HCT116 (cell line): ENCODE data around the gene RALGPS1. TPM values are rescaled to one million over a fixed set of nuclear protein-coding genes. Genes with fewer than 3 reads are reported as not detected.

ENCODE experiments used
- ATAC-seq: fragments of 200-7000 bp; cut with Tn5 transposase; 2 replicates; pipeline ENCODE4 v1.9.1; 2020; ENCODE audit warnings: mild to moderate bottlenecking, moderate library complexity
- BruUV-seq: library from RNA; stranded (reverse); fragments of 400-500 nt; replicated peaks from 2 replicates; lab custom pipeline; 2021; lab: Mats Ljungman, UMichigan
- CTCF ChIA-PET: fragments of 300-600 bp; sonication (Branson Sonifier 250); formaldehyde crosslinking; loops from one replicate; lab custom pipeline; 2021; ENCODE audit warnings: antibody characterized with exemption; lab: Charles Lee
- POLR2A ChIA-PET: fragments of 300-600, 350-600 bp; sonication (Branson Sonifier 250); formaldehyde crosslinking; loops from one replicate; lab custom pipeline; 2021; ENCODE audit warnings: antibody characterized with exemption; lab: Charles Lee
- RAD21 ChIA-PET, 2 experiments: fragments of 300-600 bp; sonication (Branson Sonifier 250); formaldehyde crosslinking; loops; one replicate each; lab custom pipeline; 2023; ENCODE audit warnings: low total read pairs in 2 of 2; ENCODE audit not compliant: uncharacterized antibody in 2 of 2, unreplicated experiment in 2 of 2, low non-redundant PET in 1 of 2; lab: Charles Lee
- DNase-seq: peaks from one replicate; pipeline ENCODE4 v3.0.0-alpha.2; 2010; ENCODE audit warnings: low read depth, low spot score
- H2AFZ ChIP-seq: fragments of 200-600 bp; shearing (Covaris generic), sonication (generic); 2 replicates; pipeline ENCODE4 v1.6.1; 2017; ENCODE audit warnings: low read depth, mixed run types, mixed read lengths, antibody characterized with exemption, low read length; ENCODE audit not compliant: poor library complexity, severe bottlenecking
- H3K27ac ChIP-seq: 2 replicates; pipeline ENCODE4 v1.5.1; 2012; ENCODE audit warnings: low read depth, low read length
- H3K27me3 ChIP-seq: fragments of 200-600 bp; sonication (generic); 2 replicates; pipeline ENCODE4 v1.6.1; 2016; ENCODE audit warnings: mixed run types, low read length, mixed read lengths; ENCODE audit not compliant: insufficient read depth
- H3K36me3 ChIP-seq, 2 experiments: fragments of 200-500 bp in 1 of 2; fragments of 200-600 bp in 1 of 2; sonication (Bioruptor generic) in 1 of 2; sonication (generic) in 1 of 2; 2 replicates each; pipeline versions ENCODE4 v1.5.1 to v1.6.1; 2014 to 2016; ENCODE audit warnings: low read length in 2 of 2, inconsistent platforms in 1 of 2, mixed read lengths in 1 of 2, mixed run types in 1 of 2; ENCODE audit not compliant: insufficient read depth in 2 of 2, control insufficient read depth in 1 of 2
- H3K4me1 ChIP-seq, 2 experiments: fragments of 200-600 bp in 1 of 2; sonication (generic) in 1 of 2; 2 replicates each; pipeline versions ENCODE4 v1.5.1 to v1.6.1; 2012 to 2017; ENCODE audit warnings: low read length in 2 of 2, inconsistent platforms in 1 of 2, mild to moderate bottlenecking in 1 of 2, mixed read lengths in 1 of 2, mixed run types in 1 of 2, moderate library complexity in 1 of 2; ENCODE audit not compliant: insufficient read depth in 2 of 2, control insufficient read depth in 1 of 2
- H3K4me2 ChIP-seq: fragments of 200-600 bp; sonication (generic); 2 replicates; pipeline ENCODE4 v1.6.1; 2017; ENCODE audit warnings: mixed run types, low read length, mixed read lengths
- H3K4me3 ChIP-seq, 2 experiments: fragments of 200-600 bp in 1 of 2; sonication (generic) in 1 of 2; replicated peaks in 1 of 2; 2 replicates each; pipeline ENCODE4 v1.5.1; 2011 to 2016; ENCODE audit warnings: low read length in 2 of 2, control low read depth in 1 of 2, low read depth in 1 of 2, mild to moderate bottlenecking in 1 of 2, mixed read lengths in 1 of 2, mixed run types in 1 of 2
- H3K79me2 ChIP-seq: fragments of 200-600 bp; sonication (generic); 2 replicates; pipeline ENCODE4 v1.6.1; 2017; ENCODE audit warnings: mild to moderate bottlenecking, mixed run types, low read length, moderate library complexity, mixed read lengths; ENCODE audit not compliant: insufficient read depth
- H3K9ac ChIP-seq: fragments of 200-600 bp; sonication (generic); 2 replicates; pipeline ENCODE4 v1.6.1; 2016; ENCODE audit warnings: low read length, mixed read lengths
- H3K9me2 ChIP-seq: fragments of 200-600 bp; sonication (generic), shearing (Covaris generic); 2 replicates; pipeline ENCODE4 v1.6.1; 2017; ENCODE audit warnings: mixed run types, mild to moderate bottlenecking, moderate library complexity; ENCODE audit not compliant: insufficient read depth
- H3K9me3 ChIP-seq, 2 experiments: fragments of 200-500 bp in 1 of 2; fragments of 200-600 bp in 1 of 2; sonication (Bioruptor generic) in 1 of 2; sonication (generic) in 1 of 2; 2 replicates each; pipeline ENCODE4 v1.6.1; 2014 to 2017; ENCODE audit warnings: low read length in 2 of 2, mixed read lengths in 2 of 2, inconsistent platforms in 1 of 2, low read depth in 1 of 2, mild to moderate bottlenecking in 1 of 2, mixed run types in 1 of 2, moderate library complexity in 1 of 2; ENCODE audit not compliant: control insufficient read depth in 1 of 2, insufficient read depth in 1 of 2
- H4K20me1 ChIP-seq: fragments of 200-600 bp; sonication (generic), shearing (Covaris generic); 2 replicates; pipeline ENCODE4 v1.6.1; 2017; ENCODE audit warnings: mixed run types, mild to moderate bottlenecking, moderate library complexity; ENCODE audit not compliant: insufficient read depth
- CBX3 ChIP-seq: IDR thresholded peaks from 2 replicates; pipeline ENCODE4 v1.6.1; 2012; ENCODE audit warnings: low read depth
- CTCF ChIP-seq, 3 experiments: fragments of 200-600 bp in 1 of 3; sonication (generic) in 1 of 3; IDR thresholded peaks in 2 of 3; conservative IDR thresholded peaks in 1 of 3; 2 replicates each; pipeline ENCODE4 v1.5.1; 2012 to 2017; ENCODE audit warnings: low read depth in 2 of 3, low read length in 2 of 3, antibody characterized with exemption in 1 of 3, borderline replicate concordance in 1 of 3, control low read depth in 1 of 3, mild to moderate bottlenecking in 1 of 3, mixed read lengths in 1 of 3, mixed run types in 1 of 3, moderate library complexity in 1 of 3; ENCODE audit not compliant: insufficient read depth in 1 of 3
- ELF1 ChIP-seq: IDR thresholded peaks from 2 replicates; pipeline ENCODE4 v1.6.1; 2012; ENCODE audit warnings: low read depth, borderline replicate concordance
- EZH2 ChIP-seq: fragments of 200-600 bp; sonication (generic); IDR thresholded peaks from 2 replicates; pipeline ENCODE4 v1.6.1; 2017; ENCODE audit warnings: antibody characterized with exemption, mixed run types
- JUND ChIP-seq: IDR thresholded peaks from 2 replicates; pipeline ENCODE4 v1.6.1; 2012
- MAX ChIP-seq: IDR thresholded peaks from 2 replicates; pipeline ENCODE4 v1.6.1; 2012
- RAD21 ChIP-seq: IDR thresholded peaks from 2 replicates; pipeline ENCODE4 v1.6.1; 2012; ENCODE audit warnings: low read depth, mild to moderate bottlenecking
- SRF ChIP-seq: IDR thresholded peaks from 2 replicates; pipeline ENCODE4 v1.6.1; 2012; ENCODE audit warnings: low read depth
- TCF7L2 ChIP-seq: IDR thresholded peaks from 2 replicates; pipeline ENCODE4 v1.7.0; 2011; ENCODE audit warnings: borderline replicate concordance, inconsistent platforms; ENCODE audit not compliant: insufficient read depth, insufficient read length; ENCODE audit errors: extremely low read depth
- ZNF274 ChIP-seq: fragments of 200-500 bp; sonication (Bioruptor generic); IDR thresholded peaks from 2 replicates; pipeline ENCODE4 v1.6.1; 2014; ENCODE audit warnings: mild to moderate bottlenecking, low read depth, low read length, inconsistent platforms
- intact Hi-C: fragments of 100-400 bp; cut with micrococcal nuclease; formaldehyde crosslinking; loops from 2 replicates; pipeline ENCODE4 v1.10.0; 2022
- total RNA-seq: library from RNA; stranded (reverse); gene quantifications from one replicate; pipeline ENCODE4 v1.2.1, GENCODE V29; 2021; ENCODE audit not compliant: unreplicated experiment
- TF ChIP-seq, protein P1 (sequence below): IDR thresholded peaks from 2 replicates; pipeline ENCODE4 v1.6.1; 2011; ENCODE audit warnings: mild to moderate bottlenecking, low read length, moderate library complexity; ENCODE audit not compliant: insufficient replicate concordance; ENCODE audit errors: extremely low read depth

The RALGPS1 gene
- total RNA-seq, 1 experiment from 2014 or later = 7.6 TPM

DNA sequence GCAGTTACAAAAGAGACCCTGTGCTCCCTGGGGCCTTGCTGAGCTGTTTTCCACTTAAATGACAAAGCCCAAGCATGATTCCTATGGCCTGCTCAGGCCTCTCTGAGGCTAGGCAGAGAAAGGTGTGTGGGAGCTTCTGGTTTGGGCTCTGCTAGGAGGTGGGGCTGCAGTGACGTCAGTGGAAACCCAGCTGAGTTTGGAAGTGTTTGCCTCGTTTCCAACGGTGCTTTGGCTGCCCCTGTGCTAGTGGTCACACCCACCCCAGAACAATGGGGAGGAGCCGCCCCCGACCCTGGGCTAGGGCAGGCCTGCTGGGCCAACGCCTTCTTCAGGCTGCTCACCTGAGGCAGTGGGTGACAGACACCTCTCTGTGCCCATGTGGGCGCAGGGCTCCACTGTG, 197.5 kb downstream of the RALGPS1 start (continued):
- TF ChIP-seq, protein P1, sequence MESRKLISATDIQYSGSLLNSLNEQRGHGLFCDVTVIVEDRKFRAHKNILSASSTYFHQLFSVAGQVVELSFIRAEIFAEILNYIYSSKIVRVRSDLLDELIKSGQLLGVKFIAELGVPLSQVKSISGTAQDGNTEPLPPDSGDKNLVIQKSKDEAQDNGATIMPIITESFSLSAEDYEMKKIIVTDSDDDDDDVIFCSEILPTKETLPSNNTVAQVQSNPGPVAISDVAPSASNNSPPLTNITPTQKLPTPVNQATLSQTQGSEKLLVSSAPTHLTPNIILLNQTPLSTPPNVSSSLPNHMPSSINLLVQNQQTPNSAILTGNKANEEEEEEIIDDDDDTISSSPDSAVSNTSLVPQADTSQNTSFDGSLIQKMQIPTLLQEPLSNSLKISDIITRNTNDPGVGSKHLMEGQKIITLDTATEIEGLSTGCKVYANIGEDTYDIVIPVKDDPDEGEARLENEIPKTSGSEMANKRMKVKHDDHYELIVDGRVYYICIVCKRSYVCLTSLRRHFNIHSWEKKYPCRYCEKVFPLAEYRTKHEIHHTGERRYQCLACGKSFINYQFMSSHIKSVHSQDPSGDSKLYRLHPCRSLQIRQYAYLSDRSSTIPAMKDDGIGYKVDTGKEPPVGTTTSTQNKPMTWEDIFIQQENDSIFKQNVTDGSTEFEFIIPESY = no peak
- TF ChIP-seq JUND = no peak
- no peak for TF ChIP-seq SRF
- TF ChIP-seq CBX3 = no peak
- TF ChIP-seq RAD21 = no peak
- no peak for TF ChIP-seq EZH2
- no peak for TF ChIP-seq ELF1
- TF ChIP-seq, all 23 proteins: peak for 0

GRCh38 chr9:127112735-127113161, 198.2 kb downstream of the RALGPS1 start:
- POLR2A ChIA-PET = no interaction called here
- Histone ChIP-seq H3K27me3 (no peaks in the 10 kb centered on the region), H3K27ac (no peak overlapping the region), H3K79me2 (no peaks in the 10 kb centered on the region), H3K4me3 (no peak overlapping the region), H3K36me3 (no peaks in the 10 kb centered on the region), H2AFZ (no peak overlapping the region), H3K9me3 (no peaks in the 10 kb centered on the region), H3K4me2 (0 out of 2 replicates have a peak overlapping the region, but pooled peaks have one; percentile 21), H4K20me1 (no peaks in the 10 kb centered on the region), H3K4me1 (peaks cover 2 to 20% of the 10 kb centered on the region in 2 experiments; a peak in 1 of 4 replicates), H3K9me2 (no peaks in the 10 kb centered on the region), H3K9ac (no peak overlapping the region)
- ATAC-seq (no peak), DNase-seq (no peak)
- intact Hi-C loops = no loop called here
- TF ChIP-seq RAD21 = no peak
- TF ChIP-seq TCF7L2 = no peak
- TF ChIP-seq EZH2 = no peak
- TF ChIP-seq ZNF274 = no peak
- no peak for TF ChIP-seq MAX
- no peak for TF ChIP-seq CTCF (IDR thresholded peaks at IDR 0.05 in 2 of 3, conservative IDR thresholded peaks at IDR 0.05 in 1 of 3; ENCODE audit: borderline replicate concordance in 1 of 3, insufficient read depth in 1 of 3, low read depth in 2 of 3, low read length in 2 of 3)
- CTCF ChIA-PET = no interaction called here
- no TSS peak for BruUV-seq
- RAD21 ChIA-PET = no interaction called here
